Measurements from ENCODE around the gene HCFC1R1. TPM values are rescaled to one million over a fixed set of nuclear protein-coding genes. Genes with fewer than 3 reads are reported as not detected.

The HCFC1R1 gene
- total RNA-seq, 1 donor from 2014 or later = 117 TPM

- Mint-ChIP-seq H3K27me3 (ENCODE audit: unreplicated experiment) (peaks cover 1% of the 10 kb centered on the region), H3K4me1 (ENCODE audit: low read depth, unreplicated experiment) (no peaks in the 10 kb centered on the region), H3K9me3 (ENCODE audit: unreplicated experiment) (peaks cover 5% of the 10 kb centered on the region), H3K27ac (ENCODE audit: unreplicated experiment) (no peak within 1 kb of the TSS), H3K36me3 (ENCODE audit: unreplicated experiment) (no peaks in the 10 kb centered on the region), H3K4me3 (ENCODE audit: unreplicated experiment) (no peak within 1 kb of the TSS)
- DNase-seq = no peak
- no peak for TF ChIP-seq CTCF (IDR thresholded peaks at IDR 0.05; ENCODE audit: partially characterized antibody, unreplicated experiment)
These were observed 41.5 kb upstream of the HCFC1R1 start, which contains the start of gene IL32 for GRCh38 chr16:3065069-3065741. TSS of gene IL32 (plus strand) at chr16:3065640. CDS start at chr16:3065812, 172 bp downstream.

GRCh38 chr16:3063625-3064386, 40.1 kb upstream of the HCFC1R1 start:
- Mint-ChIP-seq H3K27me3 (ENCODE audit: unreplicated experiment) (peaks cover 5% of the 10 kb centered on the region), H3K4me3 (ENCODE audit: unreplicated experiment) (no peak overlapping the region), H3K27ac (ENCODE audit: unreplicated experiment) (no peak overlapping the region), H3K36me3 (ENCODE audit: unreplicated experiment) (no peaks in the 10 kb centered on the region), H3K9me3 (ENCODE audit: unreplicated experiment) (peaks cover 6% of the 10 kb centered on the region), H3K4me1 (ENCODE audit: low read depth, unreplicated experiment) (no peaks in the 10 kb centered on the region)
- TF ChIP-seq CTCF (IDR thresholded peaks at IDR 0.05; ENCODE audit: partially characterized antibody, unreplicated experiment) = no peak
- no peak for DNase-seq

GRCh38 chr16:3062553-3062952, 38.8 kb upstream of the HCFC1R1 start:
- Mint-ChIP-seq H3K27me3 (ENCODE audit: unreplicated experiment) (peaks cover 5% of the 10 kb centered on the region), H3K9me3 (ENCODE audit: unreplicated experiment) (peaks cover 6% of the 10 kb centered on the region)
- DNase-seq = no peak

GRCh38 chr16:3060339-3061127, 36.8 kb upstream of the HCFC1R1 start:
- Mint-ChIP-seq H3K9me3 (ENCODE audit: unreplicated experiment) (peaks cover 3% of the 10 kb centered on the region), H3K4me1 (ENCODE audit: low read depth, unreplicated experiment) (no peaks in the 10 kb centered on the region), H3K4me3 (ENCODE audit: unreplicated experiment) (no peak overlapping the region), H3K27ac (ENCODE audit: unreplicated experiment) (no peak overlapping the region), H3K27me3 (ENCODE audit: unreplicated experiment) (peaks cover 3% of the 10 kb centered on the region), H3K36me3 (ENCODE audit: unreplicated experiment) (no peaks in the 10 kb centered on the region)
- no peak for TF ChIP-seq CTCF (IDR thresholded peaks at IDR 0.05; ENCODE audit: partially characterized antibody, unreplicated experiment)
- DNase-seq = no peak

More at GRCh38 chr16:3062553-3062952, 38.8 kb upstream of the HCFC1R1 start:
- no peak overlapping the region for H3K27ac Mint-ChIP-seq (ENCODE audit: unreplicated experiment)
- H3K36me3 Mint-ChIP-seq (ENCODE audit: unreplicated experiment) = no peaks in the 10 kb centered on the region
- no peaks in the 10 kb centered on the region for H3K4me1 Mint-ChIP-seq (ENCODE audit: low read depth, unreplicated experiment)
- H3K4me3 Mint-ChIP-seq (ENCODE audit: unreplicated experiment) = no peak overlapping the region
- no peak for TF ChIP-seq CTCF (IDR thresholded peaks at IDR 0.05; ENCODE audit: partially characterized antibody, unreplicated experiment)
